Activated T-cell treated with anti-CD3 and anti-CD28 coated beads for 48 hours (primary cell): ENCODE data around the gene PCSK5.
"Not testable (repeated sequence)": the region's sequence is repeated elsewhere in the genome, so short reads cannot be mapped to it uniquely, and the experiment has no call there.

Experiments used
- DNase-seq: peaks from one replicate; pipeline ENCODE4 v3.0.0-alpha.2; 2020; ENCODE audit warnings: low read depth

Gene PCSK5

DNA sequence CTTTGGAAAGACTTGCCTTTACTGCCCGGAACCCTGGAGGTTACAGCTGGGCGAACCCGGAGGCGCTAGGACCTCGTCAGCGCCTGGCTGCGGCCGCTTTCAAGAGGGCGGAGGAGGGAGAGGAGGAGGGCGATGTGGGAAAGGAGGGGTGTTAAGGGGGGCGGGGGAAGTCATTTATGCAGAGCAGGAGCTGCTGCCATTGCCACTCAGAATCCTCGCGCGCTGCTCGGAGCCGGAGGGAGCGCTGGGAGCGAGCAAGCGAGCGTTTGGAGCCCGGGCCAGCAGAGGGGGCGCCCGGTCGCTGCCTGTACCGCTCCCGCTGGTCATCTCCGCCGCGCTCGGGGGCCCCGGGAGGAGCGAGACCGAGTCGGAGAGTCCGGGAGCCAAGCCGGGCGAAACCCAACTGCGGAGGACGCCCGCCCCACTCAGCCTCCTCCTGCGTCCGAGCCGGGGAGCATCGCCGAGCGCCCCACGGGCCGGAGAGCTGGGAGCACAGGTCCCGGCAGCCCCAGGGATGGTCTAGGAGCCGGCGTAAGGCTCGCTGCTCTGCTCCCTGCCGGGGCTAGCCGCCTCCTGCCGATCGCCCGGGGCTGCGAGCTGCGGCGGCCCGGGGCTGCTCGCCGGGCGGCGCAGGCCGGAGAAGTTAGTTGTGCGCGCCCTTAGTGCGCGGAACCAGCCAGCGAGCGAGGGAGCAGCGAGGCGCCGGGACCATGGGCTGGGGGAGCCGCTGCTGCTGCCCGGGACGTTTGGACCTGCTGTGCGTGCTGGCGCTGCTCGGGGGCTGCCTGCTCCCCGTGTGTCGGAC lies at the start of gene PCSK5:
PCSK5 (plus strand) TSS at position 202 of the 805 bp plus-strand sequence; CDS start at position 711, 509 bp downstream.
- DNase-seq = peak; percentile 72

GRCh38 chr9:75844321-75844720 lies 46.2 kb upstream of the PCSK5 start:
- no peak for DNase-seq

DNA sequence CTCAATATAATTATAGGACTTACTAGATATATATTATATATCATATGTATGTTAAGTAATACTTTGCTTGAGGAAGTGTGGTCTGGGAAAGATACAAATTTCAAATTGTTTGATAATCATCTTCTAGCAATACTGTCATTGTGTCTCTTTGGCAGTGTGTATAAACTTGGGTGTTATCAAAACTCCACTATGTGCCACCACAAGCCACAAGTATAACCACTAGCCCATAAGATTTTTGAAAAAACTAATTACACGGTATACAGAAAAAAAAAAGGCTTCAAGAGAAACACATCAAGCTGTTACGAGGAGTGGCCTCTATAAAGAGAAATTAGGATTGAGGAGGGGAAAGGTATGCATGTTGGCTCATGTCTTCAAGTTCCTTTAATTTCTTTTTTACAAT lies 44.7 kb upstream of the PCSK5 start:
- no peak for DNase-seq

GRCh38 chr9:75847085-75847484 lies 43.4 kb upstream of the PCSK5 start:
- no peak for DNase-seq

GRCh38 chr9:75850459-75851200 lies 39.8 kb upstream of the PCSK5 start:
- no peak for DNase-seq

DNA sequence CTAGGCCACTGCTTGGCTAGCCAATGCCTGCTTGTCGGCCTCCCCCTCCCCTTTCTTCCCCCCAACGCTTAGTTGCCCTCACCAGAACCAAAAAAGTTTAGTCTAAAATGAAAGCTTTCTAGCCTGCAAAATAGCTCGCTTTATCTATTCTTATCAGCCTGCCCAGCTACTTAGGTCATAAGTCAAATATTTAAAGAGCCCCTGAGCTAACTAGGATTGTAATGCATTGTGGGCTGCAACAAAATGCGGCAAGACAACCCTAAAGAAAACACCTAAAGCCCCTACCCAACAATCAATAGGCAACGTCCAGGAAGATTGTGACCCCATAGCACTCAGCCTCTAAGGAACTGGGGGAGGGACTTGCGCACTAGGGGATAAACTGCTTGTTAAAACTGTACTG lies 38.6 kb upstream of the PCSK5 start:
- DNase-seq = no peak

DNA sequence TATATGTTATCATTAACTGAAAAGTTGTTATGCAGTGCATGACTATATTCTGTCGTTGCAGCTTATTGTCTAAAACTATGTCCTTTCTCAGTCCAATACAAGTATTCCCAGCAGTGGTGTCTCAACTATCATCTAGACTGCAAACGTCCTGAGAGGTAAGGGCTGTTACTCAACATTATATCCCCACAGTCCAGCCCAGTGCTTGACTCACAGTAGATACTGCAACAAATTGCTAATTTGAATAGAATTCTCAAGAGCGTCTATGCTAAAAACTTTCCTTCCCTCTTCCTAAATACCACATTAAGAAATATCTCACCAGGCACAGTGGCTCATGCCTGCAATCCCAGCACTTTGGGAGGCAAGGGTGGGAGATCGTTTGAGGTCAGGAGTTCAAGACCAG lies 37.7 kb upstream of the PCSK5 start:
- no peak for DNase-seq

- no peak for DNase-seq
Measured at GRCh38 chr9:75855509-75855908, 35.0 kb upstream of the PCSK5 start.

DNA sequence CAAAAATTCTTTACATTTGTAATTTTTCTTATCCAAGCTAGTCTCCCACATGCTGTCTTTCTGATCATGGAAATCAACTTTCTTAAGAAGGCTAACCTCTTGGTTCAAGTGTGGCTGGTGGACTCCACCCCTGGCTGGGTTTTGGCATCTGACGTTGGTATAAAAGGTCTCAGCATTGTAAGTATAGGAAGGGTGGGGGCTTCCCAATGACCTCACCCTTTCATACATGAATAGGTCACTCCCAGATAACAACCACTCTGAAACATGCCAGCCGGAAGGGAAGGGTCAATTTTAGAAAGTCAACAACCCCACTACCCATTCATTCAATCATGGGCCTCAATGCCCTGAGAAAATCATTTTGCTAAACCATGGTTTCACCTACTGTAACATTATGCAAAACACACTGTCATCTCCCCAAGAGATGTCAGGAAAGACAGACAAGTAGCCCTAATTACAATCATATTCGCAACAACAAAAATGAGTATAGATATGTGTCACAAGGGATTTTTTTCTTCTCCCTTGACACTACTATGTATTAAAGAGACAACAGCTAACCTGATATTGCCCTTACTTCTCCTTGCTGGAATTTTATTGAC lies 31.9 kb upstream of the PCSK5 start:
- no peak for DNase-seq

DNA sequence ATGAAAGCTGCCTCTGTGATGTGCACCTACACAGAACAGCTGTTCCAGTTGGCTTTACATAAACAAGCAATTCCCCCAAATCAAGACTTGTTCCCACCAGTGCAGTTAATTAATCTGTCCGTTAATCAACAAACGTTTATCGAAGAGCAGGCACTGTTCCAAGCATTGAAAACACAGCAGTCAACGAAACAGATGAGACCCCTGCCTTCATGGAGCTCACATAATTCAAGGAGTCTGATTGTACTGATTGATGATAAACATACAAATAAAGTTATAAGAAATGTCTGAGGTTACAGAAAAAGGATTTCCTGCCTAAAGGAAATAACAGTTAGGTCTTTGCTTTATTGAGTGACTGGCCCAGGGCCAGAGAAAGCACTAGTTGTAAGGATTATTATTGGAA lies 26.2 kb upstream of the PCSK5 start:
- DNase-seq = no peak

DNA sequence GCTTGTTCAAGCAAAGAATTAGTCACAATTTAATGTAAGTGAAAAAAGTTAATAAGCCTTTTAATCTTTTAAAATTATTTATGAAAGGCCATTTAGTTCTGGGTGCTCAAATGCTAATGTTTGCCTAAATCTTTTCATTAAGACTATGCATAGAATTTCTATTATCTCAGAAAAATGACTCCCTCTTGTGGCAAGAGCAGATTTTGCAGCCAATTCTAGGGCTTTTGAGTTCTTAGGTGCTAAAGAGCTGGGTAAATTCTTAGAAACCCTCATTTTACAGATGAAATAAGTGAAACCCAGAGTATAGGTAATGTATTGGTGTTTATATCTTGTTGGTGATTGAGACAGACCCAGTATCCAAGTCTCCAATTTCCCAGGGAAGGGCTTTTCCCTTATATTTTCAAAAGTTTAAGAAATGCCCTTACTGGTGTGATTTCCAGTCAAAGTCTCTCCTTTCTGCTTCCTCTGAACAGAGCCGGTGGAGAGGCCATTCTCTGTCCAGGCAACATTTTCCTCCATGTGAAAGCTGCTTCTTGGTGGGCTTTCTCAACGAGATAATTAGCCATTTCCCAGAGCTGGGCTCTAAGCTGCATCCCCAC lies 24.1 kb upstream of the PCSK5 start:
- DNase-seq = no peak

DNA sequence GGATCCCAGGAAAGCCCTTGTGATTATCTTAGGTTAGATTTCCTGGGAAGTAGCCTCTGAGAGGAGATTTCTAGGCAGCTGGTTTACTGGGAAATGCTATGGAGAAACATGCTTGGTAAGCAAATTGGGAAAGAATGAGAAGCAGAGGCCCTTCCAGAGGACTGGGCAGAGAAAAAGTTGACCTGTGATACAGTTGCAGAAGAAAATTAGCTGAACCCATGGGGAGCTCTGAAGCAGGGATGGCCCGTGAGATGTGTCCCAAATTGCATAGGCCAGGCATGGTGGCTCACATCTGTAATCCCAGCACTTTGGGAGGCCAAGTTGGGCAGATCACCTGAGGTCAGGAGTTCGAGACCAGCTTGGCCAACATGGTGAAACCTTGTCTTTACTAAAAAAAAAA lies 21.9 kb upstream of the PCSK5 start:
- not testable (repeated sequence) for DNase-seq

DNA sequence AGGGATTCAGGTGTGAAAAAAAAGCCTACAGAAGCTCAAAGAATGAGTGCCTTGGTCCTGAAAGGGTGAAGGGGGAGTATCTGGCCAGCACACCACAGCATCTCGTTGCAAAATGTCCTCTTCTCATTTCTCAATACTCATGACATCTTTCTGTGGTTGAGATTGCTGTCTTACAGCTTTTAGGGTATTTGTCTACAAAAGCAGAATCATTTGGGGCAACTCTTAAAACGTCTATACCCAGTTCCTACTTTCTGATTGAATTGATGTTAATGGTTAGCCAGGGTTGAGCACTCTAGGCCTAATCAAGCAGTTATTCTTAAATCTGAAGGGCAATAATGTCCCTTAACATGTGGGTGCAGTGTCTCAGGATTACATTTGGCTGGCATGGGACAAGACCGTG lies 21.2 kb upstream of the PCSK5 start:
- no peak for DNase-seq

DNA sequence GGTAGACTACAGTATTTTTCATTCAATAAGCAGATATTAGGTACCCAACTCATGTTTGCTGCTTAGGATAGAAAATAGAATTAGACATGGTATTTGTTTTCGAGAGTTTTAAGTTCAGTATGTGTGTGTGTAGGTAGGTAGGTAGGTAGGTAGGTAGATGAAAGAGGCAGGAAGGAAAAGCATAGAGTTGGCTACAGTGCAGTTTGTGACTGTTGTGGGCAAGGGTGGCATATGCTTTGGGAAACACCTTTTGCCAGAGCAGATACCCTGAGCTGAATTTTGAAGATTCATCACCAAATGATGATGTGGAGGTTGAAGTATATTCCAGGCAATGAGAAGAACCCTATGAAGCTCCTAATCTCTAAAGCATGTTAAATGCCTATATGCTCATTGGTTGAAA lies 20.0 kb upstream of the PCSK5 start:
- no peak for DNase-seq

DNA sequence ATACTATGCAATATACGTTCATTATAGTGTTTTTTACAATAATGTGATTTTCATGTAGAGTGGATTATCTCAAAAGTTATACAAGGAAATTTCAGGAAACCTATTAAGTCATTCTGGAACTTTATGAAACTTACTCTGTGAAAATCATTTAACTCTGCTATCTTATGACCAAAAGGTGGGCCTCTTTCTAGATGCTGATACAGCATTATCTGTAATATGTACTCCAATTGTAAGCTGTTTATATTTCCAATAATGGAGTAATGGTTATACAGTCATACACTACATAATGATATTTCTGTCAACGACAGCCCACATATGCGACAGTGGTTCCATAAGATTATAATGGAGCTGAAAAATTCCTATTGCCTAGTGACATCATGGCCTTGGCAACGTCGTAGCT lies 18.8 kb upstream of the PCSK5 start:
- DNase-seq = no peak

- DNase-seq = no peak
Measured at GRCh38 chr9:75873712-75874111, 16.8 kb upstream of the PCSK5 start.

DNA sequence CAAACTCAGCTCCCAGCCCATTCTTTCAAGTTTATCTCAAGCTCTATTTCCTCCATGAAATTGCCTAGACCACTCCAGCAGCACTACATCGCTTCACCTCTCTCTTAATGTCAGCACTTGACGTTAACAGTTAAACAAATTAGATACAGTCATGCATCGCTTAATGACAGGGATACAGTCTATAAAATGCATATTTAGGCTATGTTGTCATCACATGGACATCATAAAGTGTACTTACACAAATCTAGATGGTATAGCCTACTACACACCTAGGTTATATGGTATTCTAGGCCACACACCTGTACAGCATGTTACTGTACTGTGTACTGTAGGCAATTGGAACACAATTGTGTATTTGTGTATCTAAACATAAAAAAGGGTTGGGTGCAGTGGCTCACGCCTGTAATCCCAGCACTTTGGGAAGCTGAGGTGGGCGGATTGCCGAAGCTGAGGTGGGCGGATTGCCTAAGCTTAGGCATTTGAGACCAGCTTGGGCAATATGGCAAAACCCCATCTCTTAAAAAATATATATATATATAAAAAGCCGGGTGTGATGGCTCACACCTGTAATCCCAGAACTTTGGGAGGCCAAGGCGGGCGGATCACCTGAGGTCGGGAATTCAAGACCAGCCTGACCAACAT lies 13.4 kb upstream of the PCSK5 start:
- no peak for DNase-seq

GRCh38 chr9:75878488-75878860 lies 12.0 kb upstream of the PCSK5 start:
- no peak for DNase-seq

GRCh38 chr9:75880618-75881017 lies 9.9 kb upstream of the PCSK5 start:
- no peak for DNase-seq

- DNase-seq = no peak
Measured at GRCh38 chr9:75881761-75882160, 8.7 kb upstream of the PCSK5 start.

DNA sequence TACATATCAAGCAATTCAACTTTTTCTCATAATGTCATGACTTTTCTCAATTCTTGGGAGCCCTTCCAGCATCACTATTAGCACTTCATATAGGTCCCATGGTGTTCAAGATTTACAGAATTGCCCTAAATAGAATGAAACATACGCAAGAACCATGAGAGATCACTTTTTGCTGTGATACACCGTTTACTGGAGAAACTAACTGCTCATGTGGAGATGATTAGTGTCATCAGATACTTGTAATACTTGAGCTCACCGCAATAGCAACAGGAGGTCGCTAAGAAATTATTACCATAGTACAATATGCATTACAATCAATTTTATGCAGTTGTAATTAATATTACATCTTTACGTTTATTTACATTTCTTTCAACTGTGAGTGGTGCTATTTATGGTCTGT lies 4.8 kb upstream of the PCSK5 start:
- DNase-seq = no peak

DNA sequence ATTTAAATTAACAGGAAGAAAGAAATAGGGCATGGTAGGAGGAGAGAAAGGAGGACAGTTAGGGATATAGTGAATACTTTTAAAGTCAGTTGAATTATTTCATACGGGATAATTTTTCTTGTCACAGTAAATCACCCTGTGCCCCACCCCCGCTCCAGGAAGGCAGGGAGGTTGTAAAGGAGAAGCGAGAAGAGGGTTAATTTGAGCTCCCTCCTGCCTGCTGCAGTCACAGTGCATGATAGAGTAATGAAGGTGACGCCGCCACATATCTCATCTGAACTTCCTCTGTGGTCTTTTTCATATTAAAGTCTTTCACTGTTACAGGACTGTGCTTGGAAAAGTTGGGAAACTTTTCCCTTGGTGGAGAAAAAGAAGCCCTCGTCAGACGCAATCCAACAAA lies 896 bp upstream of the PCSK5 start:
- no peak for DNase-seq
